ENCODE results near the gene ABCC4. TPM values are rescaled to one million over a fixed set of nuclear protein-coding genes. Genes with fewer than 3 reads are reported as not detected.

The ABCC4 gene
- total RNA-seq, 1 donor from 2014 or later, result 7.5 TPM

DNA sequence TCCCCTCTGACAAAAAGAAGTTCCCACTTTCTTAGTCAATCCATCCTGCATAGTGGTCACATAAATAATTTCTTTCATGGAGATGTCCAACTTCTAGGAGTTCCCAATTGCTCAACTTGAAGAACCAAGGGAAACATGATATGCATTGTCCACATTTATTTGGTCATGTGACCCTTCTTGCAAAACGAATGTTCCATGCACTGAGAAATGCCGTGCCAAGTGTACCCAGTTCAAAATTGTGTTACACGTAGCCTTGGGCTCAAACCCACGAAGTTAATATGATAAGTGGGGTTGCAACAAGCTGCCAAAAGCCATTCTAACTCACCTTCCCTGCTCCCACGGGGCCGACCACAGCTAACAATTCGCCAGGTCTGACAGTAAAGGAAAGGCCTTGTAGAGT lies 113.1 kb downstream of the ABCC4 start:
- H3K27ac Mint-ChIP-seq, result no peak overlapping the region
- no peaks in the 10 kb centered on the region for H3K9me3 Mint-ChIP-seq (ENCODE audit: low read depth)
- no peak overlapping the region for H3K4me3 Mint-ChIP-seq (ENCODE audit: low read depth)

DNA sequence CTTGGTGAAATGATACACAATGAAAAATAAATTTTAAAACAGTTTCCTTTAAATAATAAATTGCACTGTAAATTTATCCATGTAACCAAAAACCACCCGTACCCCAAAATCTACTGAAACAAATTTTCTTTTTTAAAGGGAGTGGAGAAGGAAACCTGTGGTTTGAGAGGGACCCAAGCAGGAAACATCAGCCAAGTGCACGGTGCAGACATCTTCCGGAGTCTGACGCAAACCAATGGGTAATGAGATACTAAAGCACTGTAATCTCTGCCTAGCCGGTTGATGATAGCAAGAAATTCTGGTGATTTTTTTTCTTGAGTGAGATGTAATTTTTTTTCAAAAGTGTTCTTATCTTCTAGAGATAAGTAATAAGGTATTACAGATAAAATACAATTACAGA lies 115.4 kb downstream of the ABCC4 start:
- H3K9me3 Mint-ChIP-seq (ENCODE audit: low read depth), result no peaks in the 10 kb centered on the region
- H3K27ac Mint-ChIP-seq, result no peak overlapping the region
- no peak for TF ChIP-seq CTCF (IDR thresholded peaks at IDR 0.05; ENCODE audit: unreplicated experiment)
- peaks cover 2% of the 10 kb centered on the region for H3K4me1 Mint-ChIP-seq (ENCODE audit: low read depth)
- no peaks in the 10 kb centered on the region for H3K27me3 Mint-ChIP-seq
- no peak for DNase-seq (ENCODE audit: low spot score, unreplicated experiment)
- no peak overlapping the region for H3K4me3 Mint-ChIP-seq (ENCODE audit: low read depth)
- peaks cover 2% of the 10 kb centered on the region for H3K36me3 Mint-ChIP-seq (ENCODE audit: insufficient read depth)

More for the DNA sequence above, 113.1 kb downstream of the ABCC4 start:
- TF ChIP-seq CTCF (IDR thresholded peaks at IDR 0.05; ENCODE audit: unreplicated experiment), result no peak
- Mint-ChIP-seq H3K4me1 (ENCODE audit: low read depth) (no peaks in the 10 kb centered on the region), H3K36me3 (ENCODE audit: insufficient read depth) (peaks cover 2% of the 10 kb centered on the region), H3K27me3 (no peaks in the 10 kb centered on the region)
- no peak for DNase-seq (ENCODE audit: low spot score, unreplicated experiment)

GRCh38 chr13:95185311-95185710 lies 115.9 kb downstream of the ABCC4 start:
- H3K4me3 Mint-ChIP-seq (ENCODE audit: low read depth), result no peak overlapping the region
- no peak for DNase-seq (ENCODE audit: low spot score, unreplicated experiment)
- H3K9me3 Mint-ChIP-seq (ENCODE audit: low read depth), result no peaks in the 10 kb centered on the region
- TF ChIP-seq CTCF (IDR thresholded peaks at IDR 0.05; ENCODE audit: unreplicated experiment), result no peak
- H3K36me3 Mint-ChIP-seq (ENCODE audit: insufficient read depth), result peaks cover 2% of the 10 kb centered on the region
- no peak overlapping the region for H3K27ac Mint-ChIP-seq
- H3K4me1 Mint-ChIP-seq (ENCODE audit: low read depth), result peaks cover 7% of the 10 kb centered on the region
- no peaks in the 10 kb centered on the region for H3K27me3 Mint-ChIP-seq

DNA sequence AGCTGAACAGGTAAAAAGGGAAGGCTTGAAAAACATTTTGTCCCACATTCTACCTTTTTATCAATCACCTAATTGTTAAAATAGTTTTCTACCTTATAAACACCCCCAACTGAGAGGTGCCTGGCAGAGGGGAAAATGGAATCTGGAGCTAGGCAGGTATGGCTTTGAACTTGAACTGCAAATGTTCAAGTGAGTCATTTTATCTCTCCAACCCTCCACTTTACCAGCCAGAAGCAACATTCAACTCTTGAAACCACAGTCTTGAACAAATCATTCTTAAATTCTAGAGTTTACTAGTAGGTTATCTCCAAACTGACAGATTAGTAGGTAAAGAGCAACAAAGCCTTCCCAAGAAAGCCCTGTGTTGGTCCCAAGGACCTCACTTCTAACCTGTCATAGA lies 116.9 kb downstream of the ABCC4 start:
- TF ChIP-seq CTCF (IDR thresholded peaks at IDR 0.05; ENCODE audit: unreplicated experiment), result no peak
- H3K4me1 Mint-ChIP-seq (ENCODE audit: low read depth), result peaks cover 8% of the 10 kb centered on the region
- H3K27ac Mint-ChIP-seq, result no peak overlapping the region
- DNase-seq (ENCODE audit: low spot score, unreplicated experiment), result no peak
- no peaks in the 10 kb centered on the region for H3K27me3 Mint-ChIP-seq
- no peak overlapping the region for H3K4me3 Mint-ChIP-seq (ENCODE audit: low read depth)
- H3K36me3 Mint-ChIP-seq (ENCODE audit: insufficient read depth), result peaks cover 2% of the 10 kb centered on the region
- no peaks in the 10 kb centered on the region for H3K9me3 Mint-ChIP-seq (ENCODE audit: low read depth)

DNA sequence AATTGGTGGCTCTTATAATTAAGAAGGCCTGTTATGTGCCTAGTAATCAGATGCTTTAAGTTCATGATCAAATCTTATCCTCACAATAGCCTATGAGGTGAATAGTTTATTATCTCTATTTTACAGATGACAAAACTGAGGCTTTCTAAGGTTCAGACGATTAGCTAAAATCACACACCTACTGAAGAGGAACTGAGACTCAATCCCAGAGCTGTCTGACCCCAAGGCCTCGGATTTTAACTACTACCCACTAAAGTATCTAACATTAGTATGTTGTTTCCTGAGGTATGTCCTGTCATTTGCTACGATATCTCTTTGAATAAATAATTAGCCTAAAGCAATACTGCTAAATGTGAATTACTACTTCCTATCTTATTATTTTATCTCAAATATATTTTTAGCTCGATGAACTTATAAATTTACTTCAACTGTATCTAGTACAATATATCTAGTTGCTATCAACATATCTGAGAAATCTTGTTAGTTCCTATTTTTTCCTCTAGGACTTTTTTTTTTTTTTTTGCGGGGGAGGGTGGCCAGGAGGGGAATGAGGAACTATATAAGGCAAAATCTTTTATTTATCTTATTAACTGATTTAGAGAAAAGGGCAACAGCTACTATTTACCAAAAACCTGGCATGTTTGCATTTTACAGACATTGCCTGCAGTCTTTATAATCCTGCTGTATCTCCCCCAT lies 118.5 kb downstream of the ABCC4 start:
- DNase-seq (ENCODE audit: low spot score, unreplicated experiment), result no peak
- H3K9me3 Mint-ChIP-seq (ENCODE audit: low read depth), result no peaks in the 10 kb centered on the region
- H3K4me1 Mint-ChIP-seq (ENCODE audit: low read depth), result peaks cover 8% of the 10 kb centered on the region
- H3K27me3 Mint-ChIP-seq, result peaks cover 6% of the 10 kb centered on the region
- no peak overlapping the region for H3K27ac Mint-ChIP-seq
- peaks cover 3% of the 10 kb centered on the region for H3K36me3 Mint-ChIP-seq (ENCODE audit: insufficient read depth)
- H3K4me3 Mint-ChIP-seq (ENCODE audit: low read depth), result no peak overlapping the region
- TF ChIP-seq CTCF (IDR thresholded peaks at IDR 0.05; ENCODE audit: unreplicated experiment), result no peak
